Skeletal muscle cell (primary cell): ENCODE results near the gene BCAP31.
"Not testable (repeated sequence)": the region's sequence is repeated elsewhere in the genome, so short reads cannot be mapped to it uniquely, and the experiment has no call there.

Source experiments
- DNase-seq: peaks from one replicate; pipeline ENCODE4 v3.0.0-alpha.2; 2010; ENCODE audit warnings: low read depth
- H3K4me3 ChIP-seq: 2 replicates; pipeline ENCODE4 v1.5.1; 2011; ENCODE audit warnings: low read depth, mild to moderate bottlenecking, control low read depth, low read length, moderate library complexity

BCAP31 gene

DNA sequence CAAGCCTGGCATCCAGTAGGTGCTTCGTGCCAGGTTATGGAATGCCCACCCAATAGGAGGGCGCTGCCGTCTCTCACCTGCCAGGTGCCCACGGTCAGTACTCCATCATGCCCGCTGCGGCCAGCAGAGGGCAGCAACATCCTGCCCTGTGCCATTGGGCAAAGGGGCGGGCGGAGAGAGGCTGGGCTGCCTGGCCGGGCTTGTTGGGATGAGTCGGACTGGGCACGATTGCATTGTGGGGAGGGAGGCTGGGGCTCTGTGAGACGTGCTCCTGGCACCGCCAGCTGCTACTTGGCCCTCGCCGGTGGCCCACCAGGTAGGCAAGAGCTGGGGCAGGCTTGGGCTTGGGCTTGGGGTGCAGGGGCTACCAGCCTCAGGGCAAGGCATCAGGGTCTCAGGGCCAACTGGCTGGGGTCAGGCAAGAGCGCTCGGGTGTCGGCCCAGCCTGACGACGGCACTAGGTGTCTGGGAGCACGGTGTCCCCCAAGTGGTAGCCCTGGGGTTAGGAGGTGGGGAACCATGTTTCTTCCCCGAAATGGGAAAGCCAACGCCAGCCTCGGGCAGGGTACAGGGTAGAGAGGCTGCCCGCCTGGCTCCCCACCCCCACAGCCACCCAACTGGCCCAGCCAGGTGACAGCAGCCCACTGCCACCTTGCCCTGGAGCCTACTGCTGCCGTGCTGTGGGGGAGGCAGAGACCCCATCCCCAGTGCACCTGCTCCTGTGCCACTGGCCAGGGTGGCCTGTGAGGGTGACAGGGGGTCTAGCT is 40.0 kb upstream of the BCAP31 start, which contains the start of gene PLXNB3:
Gene PLXNB3, plus strand, starts transcription at position 261 of the 767 bp plus-strand sequence. CDS start 1,287 bp downstream, outside the sequence.
- H3K4me3 ChIP-seq: peak within 1 kb of the TSS; percentile 51
- DNase-seq: peak; percentile 19

DNA sequence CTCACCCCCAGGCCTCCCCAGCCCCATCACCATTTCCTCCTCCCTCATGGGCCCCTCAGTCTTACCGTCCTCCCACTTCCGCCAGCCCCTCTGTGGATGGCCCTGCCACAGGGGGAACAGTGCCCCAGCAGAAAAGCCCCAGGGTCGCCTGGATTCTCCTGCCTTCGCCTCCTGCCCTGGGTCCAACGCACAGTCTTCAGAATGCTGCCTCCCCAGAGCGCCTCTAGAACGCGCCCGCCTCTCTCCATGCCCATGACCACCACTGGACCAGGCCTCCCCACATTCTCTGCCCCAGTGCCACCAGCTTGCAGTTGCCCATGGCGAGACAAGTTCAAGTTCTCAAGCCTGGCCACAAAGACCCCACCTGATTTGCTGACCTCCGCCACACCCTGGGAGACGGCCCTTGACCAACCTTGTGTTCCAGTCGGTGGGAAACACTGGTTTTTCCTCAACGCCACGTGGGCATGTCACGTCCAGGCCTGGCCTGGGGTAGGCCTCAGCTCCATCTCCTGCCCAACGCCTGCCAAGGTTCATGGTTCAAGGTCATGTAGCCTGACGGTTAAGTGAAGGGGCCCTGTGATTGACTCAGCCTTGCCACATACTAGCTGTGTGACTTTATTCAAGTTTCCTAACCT is 39.2 kb upstream of the BCAP31 start:
- no peak for DNase-seq
- no peak overlapping the region for H3K4me3 ChIP-seq

DNA sequence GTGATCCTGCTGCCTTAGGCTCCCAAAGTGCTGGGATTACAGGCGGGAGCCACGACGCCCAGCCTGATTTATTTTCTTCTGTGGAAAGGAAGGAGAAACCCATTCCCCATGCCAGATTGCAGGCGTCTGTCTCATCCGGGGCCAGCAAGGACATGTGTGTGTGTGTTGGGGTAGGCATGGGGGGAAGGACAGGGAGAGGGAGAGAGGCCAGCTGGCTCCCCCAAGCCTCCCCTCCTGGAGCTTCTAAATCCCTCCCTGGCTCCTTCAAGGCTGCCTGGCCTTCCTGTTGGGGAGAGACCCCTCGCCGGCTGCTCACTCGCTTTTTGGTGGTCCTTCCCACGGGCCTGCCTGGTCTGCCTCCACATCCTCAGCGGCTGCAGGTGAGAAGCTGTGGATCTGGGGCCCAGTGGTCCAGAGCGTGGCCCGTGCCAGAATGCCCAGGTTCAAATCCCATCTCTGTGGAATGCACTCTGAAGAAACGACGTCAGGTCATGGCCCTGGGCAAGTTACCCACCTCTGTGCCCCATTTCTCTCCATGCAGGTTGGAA is 38.5 kb upstream of the BCAP31 start:
- no peak for DNase-seq
- H3K4me3 ChIP-seq: no peak overlapping the region

DNA sequence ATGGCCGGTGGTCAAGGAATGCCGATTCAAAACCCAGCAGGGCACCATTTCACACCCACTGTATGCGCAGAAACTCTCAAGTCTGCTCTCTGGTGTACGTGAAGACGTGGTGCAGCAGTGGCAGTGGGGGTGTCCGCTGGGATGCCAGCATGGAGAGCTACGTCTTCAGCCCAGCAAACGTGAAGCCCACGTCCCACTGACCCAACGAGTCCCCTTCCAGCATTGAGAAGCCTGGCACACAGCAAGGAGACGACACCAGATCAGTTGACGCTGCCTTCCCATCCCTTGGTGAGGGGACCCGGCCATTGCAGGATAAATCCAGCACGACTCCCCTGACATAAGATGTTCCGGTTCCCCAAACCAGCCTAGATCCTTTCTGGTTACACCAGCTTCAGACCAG is 37.7 kb upstream of the BCAP31 start:
- H3K4me3 ChIP-seq: no peak overlapping the region
- DNase-seq: no peak

DNA sequence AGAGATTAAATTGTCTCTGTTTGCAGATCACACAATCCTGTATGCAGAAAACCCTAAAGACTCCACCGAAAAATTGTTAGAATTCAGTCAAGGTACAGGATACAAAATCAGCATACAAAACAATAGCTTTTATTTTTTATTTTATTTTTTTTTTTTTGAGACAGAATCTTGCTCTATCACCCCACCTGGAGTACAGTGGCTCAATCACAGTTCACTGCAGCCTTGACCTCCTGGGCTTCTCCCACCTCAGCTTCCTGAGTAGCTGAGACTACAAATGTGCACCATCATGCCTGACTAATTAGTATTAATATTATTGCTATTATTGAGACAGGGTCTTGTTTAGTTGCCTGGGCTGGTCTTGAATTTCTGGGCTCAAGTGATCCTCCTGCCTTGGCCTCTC is 30.9 kb upstream of the BCAP31 start:
- no peak overlapping the region for H3K4me3 ChIP-seq
- DNase-seq: no peak

DNA sequence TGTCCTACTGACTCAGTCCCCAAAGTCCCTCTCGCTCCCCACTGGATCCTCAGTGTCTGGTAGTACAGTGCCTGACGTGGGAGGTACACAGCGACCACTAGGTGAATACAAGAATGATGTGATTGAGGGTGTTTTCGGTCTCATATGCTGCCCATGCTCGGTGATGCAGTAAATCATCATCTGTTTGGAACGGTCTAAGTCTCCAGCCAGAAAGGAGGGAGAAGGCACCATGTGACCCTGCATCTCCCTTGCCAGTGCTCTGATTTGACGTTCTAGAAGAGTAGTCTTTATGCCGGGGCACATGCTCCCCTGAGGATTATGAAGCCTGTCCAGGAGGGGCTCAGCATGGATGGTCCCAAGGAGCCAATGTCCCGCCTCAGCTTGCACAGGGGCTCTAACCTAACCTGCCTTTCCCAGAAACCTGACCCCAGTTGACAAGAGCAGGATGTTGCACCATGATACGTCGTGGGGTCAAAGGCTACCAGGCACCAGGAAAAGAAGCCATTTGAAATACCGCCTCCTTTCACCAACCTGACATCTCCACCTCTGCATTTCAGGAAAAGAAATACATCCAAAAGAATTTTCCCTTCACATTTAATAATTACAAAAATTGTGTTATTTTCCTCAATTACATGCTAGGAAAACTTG is 26.1 kb upstream of the BCAP31 start:
- no peak overlapping the region for H3K4me3 ChIP-seq

DNA sequence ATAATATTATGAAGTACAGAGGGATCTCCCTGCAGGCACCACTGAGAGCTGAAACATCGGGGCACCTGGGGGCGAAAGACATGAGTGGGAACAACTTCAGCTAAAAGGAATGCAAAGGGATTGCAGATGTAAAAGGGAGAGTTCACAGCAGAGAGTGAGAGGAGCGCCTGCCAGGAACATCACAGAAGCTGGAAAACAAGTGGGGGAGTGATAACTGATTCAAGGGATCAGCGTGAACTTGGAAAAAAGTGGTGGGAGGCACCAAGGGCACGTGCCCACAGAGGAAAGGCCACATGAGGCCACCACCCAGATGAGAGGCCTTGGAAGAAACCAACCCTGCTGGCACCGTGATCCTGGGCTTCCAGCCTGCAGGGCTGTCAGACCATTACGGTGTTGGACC is 24.8 kb upstream of the BCAP31 start:
- H3K4me3 ChIP-seq, DNase-seq: not testable (repeated sequence)

More for the DNA sequence above, 26.1 kb upstream of the BCAP31 start:
- no peak for DNase-seq

DNA sequence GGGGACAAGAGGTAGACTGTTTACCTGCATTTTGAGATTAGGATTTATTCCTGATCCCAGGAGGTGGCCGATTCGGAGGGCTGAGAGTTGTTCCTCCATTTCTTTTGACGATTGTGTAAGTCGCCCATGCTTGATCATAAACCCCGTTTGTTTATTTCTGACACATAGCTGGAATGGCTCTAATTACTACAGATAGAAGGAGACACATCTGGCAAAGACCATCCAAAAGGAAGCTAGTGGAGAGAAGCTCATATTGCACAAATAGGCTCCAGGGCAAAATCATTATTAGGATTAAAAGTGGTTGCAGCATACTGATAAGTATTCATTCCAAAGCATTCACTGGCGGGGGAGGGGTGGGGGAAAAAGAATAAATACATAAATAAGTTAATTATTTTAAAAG is 22.8 kb upstream of the BCAP31 start:
- not testable (repeated sequence) for DNase-seq

DNA sequence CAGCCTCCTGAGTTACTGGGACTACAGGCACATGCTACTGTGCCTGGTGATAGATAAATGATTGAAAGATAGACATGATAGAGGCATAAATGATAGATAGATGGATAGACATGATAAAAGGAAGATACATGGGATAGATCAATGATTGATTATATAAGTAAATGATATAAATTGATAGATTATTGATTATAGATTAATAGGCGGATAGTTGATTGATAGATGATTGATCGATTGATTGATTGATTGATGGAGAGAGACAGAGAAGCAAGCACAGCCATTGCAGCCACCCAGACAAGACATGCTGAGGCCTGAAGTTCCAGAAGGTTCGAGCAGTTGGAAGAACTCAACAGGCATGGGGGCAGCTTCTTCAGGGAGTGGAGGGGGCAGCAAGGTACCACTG is 22.2 kb upstream of the BCAP31 start:
- DNase-seq: no peak
- no peak overlapping the region for H3K4me3 ChIP-seq

More for the DNA sequence above, 22.8 kb upstream of the BCAP31 start:
- H3K4me3 ChIP-seq: not testable (repeated sequence)

DNA sequence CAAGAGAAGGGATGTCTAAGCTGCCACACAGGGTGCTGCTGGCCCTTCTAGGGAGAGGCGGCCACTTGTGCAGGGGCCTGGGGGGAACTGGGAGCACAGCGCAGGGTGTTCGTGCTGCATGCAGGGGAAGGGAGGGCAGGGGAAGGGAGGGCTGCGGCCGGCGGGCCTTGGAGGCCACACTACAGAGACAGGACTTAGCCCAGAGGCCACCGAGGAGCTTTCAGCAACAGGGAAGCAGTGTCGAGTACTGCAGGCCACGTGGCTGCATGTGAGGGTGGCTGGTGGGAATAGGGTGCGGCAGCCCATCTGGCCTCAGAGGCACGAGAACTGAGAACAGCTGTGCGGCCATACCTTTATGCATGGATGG is 20.9 kb upstream of the BCAP31 start:
- not testable (repeated sequence) for H3K4me3 ChIP-seq, DNase-seq

DNA sequence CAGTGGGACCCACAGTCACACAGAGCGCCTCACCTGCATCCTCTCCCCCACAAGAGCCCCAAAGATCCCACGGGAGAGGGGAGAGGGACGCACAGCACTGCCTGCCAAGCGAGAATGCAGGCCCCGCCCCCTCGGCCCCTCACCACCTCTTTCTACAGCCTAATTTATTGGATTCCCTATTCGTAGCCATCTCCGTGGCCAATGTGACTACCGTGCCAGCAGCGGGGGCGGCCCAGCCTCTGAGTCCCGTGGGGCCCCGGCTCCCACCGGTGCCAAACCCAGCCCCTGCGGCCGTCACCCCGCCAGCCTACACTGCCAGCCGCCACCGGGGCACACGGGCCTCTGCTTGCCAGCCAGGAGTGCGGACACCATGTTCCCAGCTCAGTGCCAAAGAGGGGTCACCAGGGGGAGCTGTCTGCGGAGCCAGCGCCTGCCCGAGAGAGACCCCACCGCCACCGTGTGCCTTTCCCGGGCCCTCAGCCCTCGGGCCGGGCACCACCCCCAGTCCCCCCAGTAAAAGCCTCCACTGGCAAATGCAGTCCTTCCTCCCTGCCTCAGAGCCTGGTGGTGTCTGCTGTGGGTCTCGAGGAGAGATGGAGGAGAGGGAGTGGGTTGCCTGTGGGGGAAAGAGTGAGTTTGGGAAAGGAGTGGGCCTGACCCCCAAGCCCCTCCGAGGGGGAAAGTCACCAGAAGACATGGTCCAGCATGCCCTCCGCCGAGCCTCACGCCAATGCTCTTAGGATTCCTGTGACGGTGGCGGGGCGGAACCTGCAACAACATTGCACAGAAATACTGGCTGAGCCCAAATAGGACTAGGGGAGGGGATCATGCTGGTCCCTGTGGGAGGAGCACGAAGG is 20.3 kb upstream of the BCAP31 start:
- H3K4me3 ChIP-seq: no peak overlapping the region
- DNase-seq: no peak

DNA sequence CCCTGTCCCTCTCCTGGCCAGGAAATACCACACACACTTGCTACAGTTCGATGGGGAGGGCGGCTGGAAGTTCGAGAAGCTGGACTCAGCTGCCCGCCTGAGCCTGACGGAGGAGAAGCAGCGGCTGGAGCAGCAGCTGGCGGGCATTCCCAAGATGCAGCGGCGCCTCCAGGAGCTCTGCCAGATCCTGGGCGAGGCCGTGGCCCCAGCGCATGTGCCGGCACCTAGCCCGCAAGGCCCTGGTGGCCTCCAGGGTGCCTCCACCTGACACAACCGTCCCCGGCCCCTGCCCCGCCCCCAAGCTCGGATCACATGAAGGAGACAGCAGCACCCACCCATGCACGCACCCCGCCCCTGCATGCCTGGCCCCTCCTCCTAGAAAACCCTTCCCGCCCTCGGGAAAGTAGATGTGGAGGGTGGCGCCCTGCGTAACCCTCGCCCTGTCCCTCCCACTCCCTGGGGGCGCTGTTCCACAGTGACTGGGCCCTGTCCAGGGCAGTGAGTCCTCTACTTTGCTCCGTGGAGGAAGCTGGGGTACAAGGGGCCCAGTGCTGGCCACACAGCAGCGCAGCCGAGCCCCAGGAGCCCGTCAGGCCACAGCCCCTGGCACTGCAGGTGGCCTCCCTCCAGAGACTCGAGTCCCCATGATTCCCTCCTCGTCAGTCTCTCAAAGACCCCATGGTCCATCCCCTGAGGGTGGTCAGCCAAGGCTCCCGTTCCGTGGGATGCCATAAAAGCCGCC is 19.5 kb upstream of the BCAP31 start:
- H3K4me3 ChIP-seq, DNase-seq: not testable (repeated sequence)

DNA sequence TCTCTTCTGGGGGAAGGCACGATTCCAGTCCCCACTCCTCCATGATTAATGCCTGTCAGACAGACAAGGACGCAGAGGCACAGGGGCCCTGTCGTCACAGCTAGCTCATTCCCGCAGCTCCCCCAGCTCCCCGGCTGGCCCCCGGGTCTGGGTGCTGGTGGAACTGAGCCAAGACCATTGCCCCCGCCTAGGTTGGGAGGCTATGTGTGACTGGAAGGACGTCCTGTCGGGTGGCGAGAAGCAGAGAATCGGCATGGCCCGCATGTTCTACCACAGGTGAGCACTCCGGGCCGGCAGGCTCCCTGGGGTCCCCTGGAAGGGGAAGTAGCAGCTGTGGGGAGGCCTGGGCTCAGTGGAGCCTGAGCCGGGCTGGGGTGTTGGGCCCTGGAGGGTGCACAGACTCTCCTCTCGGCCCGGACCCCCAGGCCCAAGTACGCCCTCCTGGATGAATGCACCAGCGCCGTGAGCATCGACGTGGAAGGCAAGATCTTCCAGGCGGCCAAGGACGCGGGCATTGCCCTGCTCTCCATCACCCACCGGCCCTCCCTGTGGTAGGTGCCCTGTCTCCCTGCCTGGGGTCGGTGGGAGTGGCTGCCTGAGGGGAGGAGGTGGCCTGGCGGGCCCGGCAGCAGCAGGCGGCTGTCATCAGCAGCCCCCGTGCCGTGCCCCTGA is 18.7 kb upstream of the BCAP31 start:
- DNase-seq, H3K4me3 ChIP-seq: not testable (repeated sequence)

DNA sequence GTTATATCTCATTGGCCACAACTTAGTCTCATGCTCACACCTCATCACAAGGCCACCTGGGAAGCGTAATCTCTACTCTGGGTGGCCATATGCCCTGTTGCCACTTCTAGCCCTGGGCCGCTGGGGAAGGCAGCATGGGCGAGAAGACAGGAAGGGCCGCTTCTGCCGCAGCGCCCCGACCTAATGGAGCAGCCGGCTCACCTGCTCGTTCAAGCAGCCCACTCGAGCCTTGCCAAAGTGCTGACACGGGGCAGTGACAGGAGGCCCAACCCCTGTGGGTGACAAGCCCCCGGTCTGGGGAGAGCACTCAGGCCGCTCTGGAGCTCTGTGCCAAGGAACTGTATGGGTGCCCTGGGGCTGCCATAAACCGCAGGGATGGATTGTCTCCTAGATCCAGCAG is 17.9 kb upstream of the BCAP31 start:
- DNase-seq, H3K4me3 ChIP-seq: not testable (repeated sequence)

DNA sequence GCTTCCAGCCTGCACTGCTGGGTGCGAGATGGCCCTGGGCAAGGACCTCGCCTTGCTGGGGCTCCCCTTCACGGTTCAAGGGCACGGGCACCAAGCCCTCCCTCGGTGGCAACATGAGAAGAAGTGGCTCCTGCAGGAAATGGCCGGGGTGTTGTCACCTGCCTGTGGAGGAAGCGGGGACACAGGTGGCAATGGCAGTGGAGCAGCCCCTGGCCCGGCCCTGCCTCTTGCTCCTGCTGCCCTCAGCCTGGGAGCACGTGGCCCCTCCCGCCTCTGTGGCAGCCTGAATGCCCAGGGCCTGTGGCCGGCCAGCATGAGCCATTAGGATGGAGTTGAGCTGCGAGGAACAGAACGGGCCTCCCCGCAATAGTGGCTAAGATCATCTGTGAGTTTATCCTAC is 17.3 kb upstream of the BCAP31 start:
- no peak overlapping the region for H3K4me3 ChIP-seq
- DNase-seq: no peak

DNA sequence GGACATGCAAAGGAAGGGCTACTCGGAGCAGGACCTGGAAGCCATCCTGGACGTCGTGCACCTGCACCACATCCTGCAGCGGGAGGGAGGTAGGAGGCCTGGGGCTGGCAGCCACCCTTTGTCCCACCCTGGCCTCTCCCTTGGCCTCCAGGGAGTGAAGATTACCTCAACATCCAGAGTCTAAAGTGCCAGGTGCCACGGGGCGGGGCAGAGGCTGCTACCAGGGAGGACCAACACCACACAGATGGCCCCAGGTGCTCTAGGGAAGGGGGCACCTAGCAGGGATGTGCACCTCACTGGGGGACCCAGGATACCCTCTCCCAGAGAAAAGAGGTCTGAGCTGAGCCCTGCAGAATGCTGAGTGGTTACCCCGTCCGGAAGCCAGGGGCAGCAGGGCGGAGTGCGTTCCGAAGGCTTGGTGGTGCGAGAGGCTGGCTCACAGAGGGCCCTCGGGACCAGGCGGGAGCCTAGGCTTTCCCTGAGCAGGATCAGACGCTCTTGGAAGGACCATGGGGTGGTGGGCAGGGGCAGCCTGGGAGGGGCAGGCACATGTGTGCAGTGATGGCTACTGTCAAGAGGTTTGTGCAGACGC is 16.5 kb upstream of the BCAP31 start:
- H3K4me3 ChIP-seq: no peak overlapping the region
- no peak for DNase-seq

DNA sequence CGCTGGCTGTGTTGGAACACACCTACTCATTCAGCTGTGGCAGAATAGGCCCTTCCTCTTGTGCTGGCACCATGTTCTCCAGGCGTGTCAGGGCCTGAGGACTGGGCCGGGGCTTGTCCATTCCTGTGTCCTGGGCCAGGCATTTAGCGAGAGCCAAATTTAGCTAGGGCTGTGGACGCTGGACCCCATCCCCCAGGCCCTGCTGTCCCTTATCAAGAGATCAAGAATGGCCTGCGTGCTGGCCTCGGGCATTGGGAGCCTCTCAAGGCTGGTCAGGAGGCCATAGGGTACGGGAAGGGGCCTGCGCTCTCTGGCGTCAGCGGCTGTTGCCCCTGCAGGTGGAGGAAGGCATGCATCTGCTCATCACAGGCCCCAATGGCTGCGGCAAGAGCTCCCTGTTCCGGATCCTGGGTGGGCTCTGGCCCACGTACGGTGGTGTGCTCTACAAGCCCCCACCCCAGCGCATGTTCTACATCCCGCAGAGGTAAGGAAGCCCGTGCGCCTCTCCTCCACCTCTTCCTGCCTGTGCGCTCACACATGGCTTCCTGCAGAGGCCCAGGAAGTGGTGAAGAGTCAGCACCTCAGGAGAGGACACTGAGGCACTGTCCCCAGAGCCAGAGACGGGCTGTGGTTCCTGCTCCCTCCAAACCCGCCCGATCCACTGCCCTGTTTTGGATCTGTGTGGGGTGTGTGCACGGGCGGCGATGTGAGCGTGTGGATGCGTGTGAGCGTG is 15.7 kb upstream of the BCAP31 start:
- no peak for DNase-seq
- H3K4me3 ChIP-seq: no peak overlapping the region
